Cardiac muscle cell (in vitro differentiated cells and primary cell): ENCODE measurements around the gene RBM42. TPM values are rescaled to one million over a fixed set of nuclear protein-coding genes. Genes with fewer than 3 reads are reported as not detected.

Experiments
- DNase-seq, 2 donors: peaks; one replicate each; pipeline versions ENCODE4 v3.0.0 to v3.0.0-alpha.2; 2010 to 2017; ENCODE audit warnings: low read depth in 1 of 2, low spot score in 1 of 2
- H3K27ac ChIP-seq: fragments of 200-600 bp; sonication (generic); 2 replicates; pipeline ENCODE4 v1.5.1; 2016
- H3K27me3 ChIP-seq: fragments of 200-600 bp; sonication (generic); 2 replicates; pipeline ENCODE4 v1.6.0; 2016; ENCODE audit warnings: control low read depth
- H3K36me3 ChIP-seq: fragments of 200-600 bp; sonication (generic); 2 replicates; pipeline ENCODE4 v1.5.1; 2016; ENCODE audit warnings: control low read depth
- H3K4me1 ChIP-seq: fragments of 200-600 bp; sonication (generic); 2 replicates; pipeline ENCODE4 v1.8.1; 2017; ENCODE audit warnings: low read depth, mild to moderate bottlenecking, mixed run types
- H3K4me3 ChIP-seq: fragments of 200-600 bp; sonication (generic); 2 replicates; pipeline ENCODE4 v1.5.1; 2016; ENCODE audit warnings: mild to moderate bottlenecking
- H3K9me3 ChIP-seq: fragments of 200-600 bp; sonication (generic); 2 replicates; pipeline ENCODE4 v1.5.1; 2017; ENCODE audit warnings: low read depth, mild to moderate bottlenecking, control low read depth
- polyA plus RNA-seq: library from polyadenylated mRNA; unstranded; fragments of >200 nt; fragmentation: Nextera tagmentation; extraction: Ambion mirVana; gene quantifications from 2 replicates; pipeline ENCODE4 v1.2.1, GENCODE V29; 2016
- total RNA-seq: library from RNA; depleted of rRNA; stranded (reverse); fragments of >200 nt; gene quantifications from 2 replicates; pipeline ENCODE4 v1.2.3, GENCODE V29; 2016
- TF ChIP-seq, protein P1 (sequence below): IDR thresholded peaks from 2 replicates; pipeline ENCODE4 v1.5.1; 2012; ENCODE audit warnings: low read depth, mild to moderate bottlenecking, low read length

The RBM42 gene
- total and polyA plus RNA-seq, 2 experiments from 2014 or later: 128 to 170 TPM

DNA sequence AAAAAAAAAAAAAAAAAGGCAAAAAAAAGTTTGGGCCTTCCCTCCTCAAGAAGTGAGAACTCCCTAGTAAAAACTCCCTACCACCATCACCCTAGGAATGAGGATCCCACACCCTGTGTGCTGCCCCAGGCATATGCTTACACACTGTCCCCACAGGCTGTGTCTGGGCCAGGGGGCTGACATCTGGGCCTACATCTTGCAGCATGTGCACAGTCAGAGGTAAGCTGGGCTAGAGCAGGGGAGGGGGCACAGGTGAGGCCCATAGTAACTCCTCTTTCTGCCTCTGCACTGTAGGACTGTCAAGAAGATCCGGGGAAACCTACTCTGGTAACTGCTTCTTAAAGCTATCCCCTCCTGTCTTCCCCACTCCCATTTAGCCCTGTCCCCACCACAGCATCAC is 15.3 kb upstream of the RBM42 start:
- no peaks in the 10 kb centered on the region for H3K36me3 ChIP-seq
- H3K27me3 ChIP-seq: no peaks in the 10 kb centered on the region
- H3K4me1 ChIP-seq: no peaks in the 10 kb centered on the region
- no peaks in the 10 kb centered on the region for H3K9me3 ChIP-seq
- H3K4me3 ChIP-seq: no peak overlapping the region
- no peak overlapping the region for H3K27ac ChIP-seq
- TF ChIP-seq, protein P1, sequence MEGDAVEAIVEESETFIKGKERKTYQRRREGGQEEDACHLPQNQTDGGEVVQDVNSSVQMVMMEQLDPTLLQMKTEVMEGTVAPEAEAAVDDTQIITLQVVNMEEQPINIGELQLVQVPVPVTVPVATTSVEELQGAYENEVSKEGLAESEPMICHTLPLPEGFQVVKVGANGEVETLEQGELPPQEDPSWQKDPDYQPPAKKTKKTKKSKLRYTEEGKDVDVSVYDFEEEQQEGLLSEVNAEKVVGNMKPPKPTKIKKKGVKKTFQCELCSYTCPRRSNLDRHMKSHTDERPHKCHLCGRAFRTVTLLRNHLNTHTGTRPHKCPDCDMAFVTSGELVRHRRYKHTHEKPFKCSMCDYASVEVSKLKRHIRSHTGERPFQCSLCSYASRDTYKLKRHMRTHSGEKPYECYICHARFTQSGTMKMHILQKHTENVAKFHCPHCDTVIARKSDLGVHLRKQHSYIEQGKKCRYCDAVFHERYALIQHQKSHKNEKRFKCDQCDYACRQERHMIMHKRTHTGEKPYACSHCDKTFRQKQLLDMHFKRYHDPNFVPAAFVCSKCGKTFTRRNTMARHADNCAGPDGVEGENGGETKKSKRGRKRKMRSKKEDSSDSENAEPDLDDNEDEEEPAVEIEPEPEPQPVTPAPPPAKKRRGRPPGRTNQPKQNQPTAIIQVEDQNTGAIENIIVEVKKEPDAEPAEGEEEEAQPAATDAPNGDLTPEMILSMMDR: no peak
- DNase-seq: no peak

- Histone ChIP-seq H3K27ac (no peak overlapping the region), H3K36me3 (no peaks in the 10 kb centered on the region), H3K4me1 (no peaks in the 10 kb centered on the region), H3K9me3 (no peaks in the 10 kb centered on the region), H3K27me3 (no peaks in the 10 kb centered on the region), H3K4me3 (no peak overlapping the region)
- TF ChIP-seq, protein P1: no peak
- DNase-seq: no peak
These were observed 13.8 kb upstream of the RBM42 start for GRCh38 chr19:35615036-35615435.

- TF ChIP-seq, protein P1: no peak
These were observed 10.0 kb upstream of the RBM42 start for GRCh38 chr19:35618857-35619256.

GRCh38 chr19:35619290-35619923 is 9.4 kb upstream of the RBM42 start:
- Histone ChIP-seq H3K27me3 (no peaks in the 10 kb centered on the region), H3K36me3 (no peaks in the 10 kb centered on the region), H3K27ac (no peak overlapping the region), H3K4me3 (no peak overlapping the region), H3K4me1 (no peaks in the 10 kb centered on the region), H3K9me3 (no peaks in the 10 kb centered on the region)
- no peak for DNase-seq
- TF ChIP-seq, protein P1: no peak

More at GRCh38 chr19:35618857-35619256, 10.0 kb upstream of the RBM42 start:
- H3K4me3 ChIP-seq: no peak overlapping the region
- no peak overlapping the region for H3K27ac ChIP-seq
- no peak for DNase-seq
- H3K9me3 ChIP-seq: no peaks in the 10 kb centered on the region
- no peaks in the 10 kb centered on the region for H3K4me1 ChIP-seq
- no peaks in the 10 kb centered on the region for H3K27me3 ChIP-seq
- H3K36me3 ChIP-seq: no peaks in the 10 kb centered on the region

GRCh38 chr19:35620001-35620400 is 8.8 kb upstream of the RBM42 start:
- Histone ChIP-seq H3K27ac (no peak overlapping the region), H3K4me1 (no peaks in the 10 kb centered on the region), H3K4me3 (no peak overlapping the region), H3K27me3 (no peaks in the 10 kb centered on the region), H3K36me3 (no peaks in the 10 kb centered on the region), H3K9me3 (no peaks in the 10 kb centered on the region)
- DNase-seq: no peak
- TF ChIP-seq, protein P1: no peak
